Measurements from ENCODE around the gene FAM187B. TPM values are rescaled to one million over a fixed set of nuclear protein-coding genes. Genes with fewer than 3 reads are reported as not detected.

FAM187B gene
- total RNA-seq, 1 experiment from 2014 or later, result not detected

DNA sequence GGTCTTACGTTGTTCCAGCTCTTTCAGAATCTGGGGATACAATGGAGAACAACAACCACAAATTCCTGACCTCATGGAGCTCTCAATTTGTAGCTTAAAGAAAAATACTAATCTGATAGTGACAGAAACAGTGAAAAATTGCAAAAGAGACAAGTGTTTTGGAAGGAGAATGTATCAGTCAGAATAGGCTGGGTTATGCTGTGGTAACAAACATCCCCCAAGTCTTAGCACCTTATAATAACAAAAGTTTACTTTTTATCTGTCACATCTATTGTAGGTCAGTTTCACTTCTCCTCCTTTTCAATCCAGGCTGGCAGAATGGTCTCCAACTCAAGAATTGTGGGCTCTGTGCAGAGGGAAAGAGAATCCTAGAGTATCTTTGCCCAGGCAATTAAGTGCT, 9.5 kb downstream of the FAM187B start:
- no peak for DNase-seq (ENCODE audit: low spot score)
- TF ChIP-seq EZH2 (IDR thresholded peaks at IDR 0.05; ENCODE audit: borderline replicate concordance, low read depth, low read length, poor library complexity, severe bottlenecking), result no peak
- TF ChIP-seq, protein P1, sequence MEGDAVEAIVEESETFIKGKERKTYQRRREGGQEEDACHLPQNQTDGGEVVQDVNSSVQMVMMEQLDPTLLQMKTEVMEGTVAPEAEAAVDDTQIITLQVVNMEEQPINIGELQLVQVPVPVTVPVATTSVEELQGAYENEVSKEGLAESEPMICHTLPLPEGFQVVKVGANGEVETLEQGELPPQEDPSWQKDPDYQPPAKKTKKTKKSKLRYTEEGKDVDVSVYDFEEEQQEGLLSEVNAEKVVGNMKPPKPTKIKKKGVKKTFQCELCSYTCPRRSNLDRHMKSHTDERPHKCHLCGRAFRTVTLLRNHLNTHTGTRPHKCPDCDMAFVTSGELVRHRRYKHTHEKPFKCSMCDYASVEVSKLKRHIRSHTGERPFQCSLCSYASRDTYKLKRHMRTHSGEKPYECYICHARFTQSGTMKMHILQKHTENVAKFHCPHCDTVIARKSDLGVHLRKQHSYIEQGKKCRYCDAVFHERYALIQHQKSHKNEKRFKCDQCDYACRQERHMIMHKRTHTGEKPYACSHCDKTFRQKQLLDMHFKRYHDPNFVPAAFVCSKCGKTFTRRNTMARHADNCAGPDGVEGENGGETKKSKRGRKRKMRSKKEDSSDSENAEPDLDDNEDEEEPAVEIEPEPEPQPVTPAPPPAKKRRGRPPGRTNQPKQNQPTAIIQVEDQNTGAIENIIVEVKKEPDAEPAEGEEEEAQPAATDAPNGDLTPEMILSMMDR (conservative IDR thresholded peaks at IDR 0.05; ENCODE audit: low read depth, low read length), result no peak
- intact Hi-C loops (cut with micrococcal nuclease; ENCODE audit: unreplicated experiment), result no loop called here
- peaks cover 1% of the 10 kb centered on the region for H3K4me1 ChIP-seq (ENCODE audit: insufficient read depth, low read length, poor library complexity, severe bottlenecking)
- H3K36me3 ChIP-seq (ENCODE audit: insufficient read depth, low read length, poor library complexity, severe bottlenecking), result no peaks in the 10 kb centered on the region
- no peaks in the 10 kb centered on the region for H3K9me3 ChIP-seq (ENCODE audit: low read depth, low read length, poor library complexity, severe bottlenecking)
- no TSS peak for BruUV-seq (replicated peaks)
- POLR2A ChIA-PET (ENCODE audit: low non-redundant PET), result no interaction called here
- H3K27me3 ChIP-seq (replicated peaks; ENCODE audit: insufficient read depth, low read depth, low read length, poor library complexity), result no peaks in the 10 kb centered on the region
- CTCF ChIA-PET, result no interaction called here
- H3K4me3 ChIP-seq (ENCODE audit: low read depth, low read length, poor library complexity, severe bottlenecking), result no peak overlapping the region
- H3K27ac ChIP-seq (ENCODE audit: low read depth, low read length, poor library complexity, severe bottlenecking), result no peak overlapping the region

DNA sequence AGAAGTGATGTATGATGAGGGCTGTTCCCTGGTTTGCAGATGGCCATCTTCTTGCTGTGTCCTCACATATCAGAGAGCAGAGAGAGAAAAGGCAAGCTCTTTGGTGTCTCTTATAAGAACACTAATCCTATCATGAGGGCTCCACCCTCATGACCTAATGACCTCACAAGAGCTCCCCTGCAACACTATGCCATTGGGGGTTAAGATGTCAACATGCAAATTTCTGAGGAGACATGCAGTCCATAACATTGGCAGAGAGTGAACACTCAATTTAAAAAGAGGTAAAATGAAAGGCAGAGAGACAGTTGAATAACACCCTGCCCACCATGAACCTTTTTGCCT, 10.9 kb downstream of the FAM187B start:
- BruUV-seq (replicated peaks), result no TSS peak

DNA sequence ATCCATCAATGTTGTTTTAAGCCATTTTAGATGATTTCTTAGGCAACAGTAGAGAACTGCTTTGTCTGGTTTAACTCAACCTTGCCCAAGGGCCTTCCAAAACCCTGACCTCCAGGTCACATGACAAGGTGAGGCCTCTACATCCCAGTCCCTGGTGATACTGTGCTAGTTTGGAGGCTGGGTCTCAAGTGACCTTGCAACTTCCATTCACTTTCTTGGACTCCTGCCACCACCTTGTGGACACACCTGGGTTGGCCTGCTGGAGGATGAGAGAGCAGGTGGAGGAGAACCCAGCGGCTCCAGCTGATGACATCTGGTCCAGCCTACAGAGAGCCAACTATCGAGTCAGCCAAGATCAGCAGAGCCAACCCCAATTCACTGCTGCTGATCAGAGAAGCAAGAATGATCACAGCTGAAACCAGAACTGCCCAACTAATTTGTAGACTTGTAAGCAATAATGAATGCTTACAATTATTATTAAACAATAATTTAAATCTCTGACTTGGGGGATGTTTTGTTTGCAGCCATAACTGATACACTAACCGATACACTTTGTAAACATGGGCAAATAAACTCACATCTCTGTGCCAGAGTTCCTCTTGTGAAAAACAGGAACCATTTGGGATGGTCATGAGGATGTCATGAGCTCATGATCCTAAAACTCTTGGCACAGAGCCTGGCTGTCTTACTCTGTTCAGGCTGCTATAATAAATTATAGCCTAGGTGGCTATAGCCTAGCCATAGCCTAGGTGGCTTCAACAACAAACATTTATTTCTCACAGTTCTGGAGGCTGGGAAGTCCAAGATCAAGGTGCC, 11.5 kb downstream of the FAM187B start:
- CTCF ChIA-PET, result no interaction called here
- no peak for DNase-seq (ENCODE audit: low spot score)
- Histone ChIP-seq H3K27ac (ENCODE audit: low read depth, low read length, poor library complexity, severe bottlenecking) (no peak overlapping the region), H3K4me3 (ENCODE audit: low read depth, low read length, poor library complexity, severe bottlenecking) (no peak overlapping the region), H3K36me3 (ENCODE audit: insufficient read depth, low read length, poor library complexity, severe bottlenecking) (no peaks in the 10 kb centered on the region), H3K4me1 (ENCODE audit: insufficient read depth, low read length, poor library complexity, severe bottlenecking) (peaks cover 6% of the 10 kb centered on the region), H3K27me3 (replicated peaks; ENCODE audit: insufficient read depth, low read depth, low read length, poor library complexity) (no peaks in the 10 kb centered on the region), H3K9me3 (ENCODE audit: low read depth, low read length, poor library complexity, severe bottlenecking) (no peaks in the 10 kb centered on the region)
- POLR2A ChIA-PET (ENCODE audit: low non-redundant PET), result no interaction called here
- no peak for TF ChIP-seq EZH2 (IDR thresholded peaks at IDR 0.05; ENCODE audit: borderline replicate concordance, low read depth, low read length, poor library complexity, severe bottlenecking)
- TF ChIP-seq, protein P1 (conservative IDR thresholded peaks at IDR 0.05; ENCODE audit: low read depth, low read length), result no peak
- intact Hi-C loops (cut with micrococcal nuclease; ENCODE audit: unreplicated experiment), result no loop called here
- no TSS peak for BruUV-seq (replicated peaks)

More for the DNA sequence above, 10.9 kb downstream of the FAM187B start:
- no peak overlapping the region for H3K4me3 ChIP-seq (ENCODE audit: low read depth, low read length, poor library complexity, severe bottlenecking)
- no peak for TF ChIP-seq EZH2 (IDR thresholded peaks at IDR 0.05; ENCODE audit: borderline replicate concordance, low read depth, low read length, poor library complexity, severe bottlenecking)
- TF ChIP-seq, protein P1 (conservative IDR thresholded peaks at IDR 0.05; ENCODE audit: low read depth, low read length), result no peak
- ChIA-PET CTCF (no interaction called here), POLR2A (ENCODE audit: low non-redundant PET) (no interaction called here)
- H3K27me3 ChIP-seq (replicated peaks; ENCODE audit: insufficient read depth, low read depth, low read length, poor library complexity), result no peaks in the 10 kb centered on the region
- H3K4me1 ChIP-seq (ENCODE audit: insufficient read depth, low read length, poor library complexity, severe bottlenecking), result peaks cover 6% of the 10 kb centered on the region
- no peak overlapping the region for H3K27ac ChIP-seq (ENCODE audit: low read depth, low read length, poor library complexity, severe bottlenecking)
- H3K36me3 ChIP-seq (ENCODE audit: insufficient read depth, low read length, poor library complexity, severe bottlenecking), result no peaks in the 10 kb centered on the region
- no peak for DNase-seq (ENCODE audit: low spot score)
- H3K9me3 ChIP-seq (ENCODE audit: low read depth, low read length, poor library complexity, severe bottlenecking), result no peaks in the 10 kb centered on the region
- intact Hi-C loops (cut with micrococcal nuclease; ENCODE audit: unreplicated experiment), result no loop called here

Measured in A673 (cell line).